ENCODE results near the gene NR6A1.

DNA sequence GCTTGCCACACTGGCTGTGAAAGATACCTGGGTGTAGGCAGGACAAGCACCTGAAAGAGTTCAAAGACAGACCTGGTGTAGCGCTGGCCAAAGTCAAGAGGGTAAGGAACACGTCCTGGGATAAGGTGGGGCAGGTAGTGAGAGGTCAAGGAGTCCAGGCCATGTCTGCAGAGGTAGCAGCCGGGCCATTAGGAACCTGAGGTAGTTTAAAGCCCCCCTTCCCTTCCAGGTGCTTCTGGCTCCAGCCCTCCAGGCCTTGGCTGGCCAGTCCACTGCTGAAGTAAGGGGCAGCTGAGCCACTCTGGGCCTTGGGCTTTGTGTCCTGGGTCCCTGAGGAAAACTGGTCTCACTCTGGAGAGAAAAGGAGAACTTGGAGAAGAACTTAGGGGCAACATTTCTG lies 250.0 kb downstream of the NR6A1 start:
- TF ChIP-seq, protein P1, sequence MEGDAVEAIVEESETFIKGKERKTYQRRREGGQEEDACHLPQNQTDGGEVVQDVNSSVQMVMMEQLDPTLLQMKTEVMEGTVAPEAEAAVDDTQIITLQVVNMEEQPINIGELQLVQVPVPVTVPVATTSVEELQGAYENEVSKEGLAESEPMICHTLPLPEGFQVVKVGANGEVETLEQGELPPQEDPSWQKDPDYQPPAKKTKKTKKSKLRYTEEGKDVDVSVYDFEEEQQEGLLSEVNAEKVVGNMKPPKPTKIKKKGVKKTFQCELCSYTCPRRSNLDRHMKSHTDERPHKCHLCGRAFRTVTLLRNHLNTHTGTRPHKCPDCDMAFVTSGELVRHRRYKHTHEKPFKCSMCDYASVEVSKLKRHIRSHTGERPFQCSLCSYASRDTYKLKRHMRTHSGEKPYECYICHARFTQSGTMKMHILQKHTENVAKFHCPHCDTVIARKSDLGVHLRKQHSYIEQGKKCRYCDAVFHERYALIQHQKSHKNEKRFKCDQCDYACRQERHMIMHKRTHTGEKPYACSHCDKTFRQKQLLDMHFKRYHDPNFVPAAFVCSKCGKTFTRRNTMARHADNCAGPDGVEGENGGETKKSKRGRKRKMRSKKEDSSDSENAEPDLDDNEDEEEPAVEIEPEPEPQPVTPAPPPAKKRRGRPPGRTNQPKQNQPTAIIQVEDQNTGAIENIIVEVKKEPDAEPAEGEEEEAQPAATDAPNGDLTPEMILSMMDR (IDR thresholded peaks at IDR 0.05), result no peak
- TF ChIP-seq, protein P2, sequence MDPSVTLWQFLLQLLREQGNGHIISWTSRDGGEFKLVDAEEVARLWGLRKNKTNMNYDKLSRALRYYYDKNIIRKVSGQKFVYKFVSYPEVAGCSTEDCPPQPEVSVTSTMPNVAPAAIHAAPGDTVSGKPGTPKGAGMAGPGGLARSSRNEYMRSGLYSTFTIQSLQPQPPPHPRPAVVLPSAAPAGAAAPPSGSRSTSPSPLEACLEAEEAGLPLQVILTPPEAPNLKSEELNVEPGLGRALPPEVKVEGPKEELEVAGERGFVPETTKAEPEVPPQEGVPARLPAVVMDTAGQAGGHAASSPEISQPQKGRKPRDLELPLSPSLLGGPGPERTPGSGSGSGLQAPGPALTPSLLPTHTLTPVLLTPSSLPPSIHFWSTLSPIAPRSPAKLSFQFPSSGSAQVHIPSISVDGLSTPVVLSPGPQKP (IDR thresholded peaks at IDR 0.05; ENCODE audit: low read depth, low read length), result no peak

All from A549 (cell line).